ENCODE data around the gene CNTNAP2.

Gene CNTNAP2

GRCh38 chr7:147012666-147013065 lies 896.1 kb downstream of the CNTNAP2 start:
- DNase-seq (ENCODE audit: low read depth, low spot score) = no peak

GRCh38 chr7:147013825-147014224 lies 897.2 kb downstream of the CNTNAP2 start:
- DNase-seq (ENCODE audit: low read depth, low spot score) = no peak

GRCh38 chr7:147014286-147014955 lies 897.8 kb downstream of the CNTNAP2 start:
- no peak for DNase-seq (ENCODE audit: low read depth, low spot score)

DNA sequence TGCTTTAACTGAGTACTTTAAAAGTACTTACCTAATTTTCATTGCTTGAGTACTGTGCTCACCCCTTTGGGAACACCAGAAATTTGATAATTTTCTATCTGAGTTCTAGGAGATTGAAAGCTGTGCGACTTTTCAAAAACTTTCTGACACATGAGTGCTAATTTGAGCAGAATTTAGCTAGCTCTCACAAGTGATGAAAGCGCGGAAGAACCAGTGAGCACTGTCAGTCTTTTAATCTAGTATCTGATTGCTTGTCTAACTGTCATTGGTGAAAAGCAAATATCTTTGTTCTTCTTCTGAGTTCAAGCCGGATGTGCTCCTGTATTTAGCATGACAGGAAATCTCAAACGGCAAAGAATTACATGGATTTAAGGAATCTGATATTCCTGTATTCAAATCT lies 899.4 kb downstream of the CNTNAP2 start:
- DNase-seq (ENCODE audit: low read depth, low spot score) = no peak

GRCh38 chr7:147022056-147022455 lies 905.5 kb downstream of the CNTNAP2 start:
- no peak for DNase-seq (ENCODE audit: low read depth, low spot score)

DNA sequence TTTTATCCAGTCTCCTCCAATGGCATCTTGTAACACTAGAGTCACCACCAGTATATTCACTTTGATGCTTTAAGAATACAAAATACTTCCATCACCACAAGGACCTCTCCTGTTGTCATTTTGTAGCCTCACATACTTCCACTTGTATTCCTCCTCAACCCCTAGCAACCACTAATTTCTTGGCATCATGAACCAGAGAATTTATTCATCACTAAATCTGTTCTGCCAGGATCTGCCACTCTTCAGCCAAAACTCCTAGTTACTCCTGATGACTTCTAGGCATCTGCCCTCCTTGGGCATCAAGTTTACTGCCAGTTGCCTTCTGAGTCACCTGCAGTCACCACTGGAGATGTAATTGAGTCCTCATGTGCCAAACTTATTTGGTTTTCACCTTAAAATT lies 906.8 kb downstream of the CNTNAP2 start:
- no peak for DNase-seq (ENCODE audit: low read depth, low spot score)

GRCh38 chr7:147029953-147030352 lies 913.4 kb downstream of the CNTNAP2 start:
- no peak for DNase-seq (ENCODE audit: low read depth, low spot score)

DNA sequence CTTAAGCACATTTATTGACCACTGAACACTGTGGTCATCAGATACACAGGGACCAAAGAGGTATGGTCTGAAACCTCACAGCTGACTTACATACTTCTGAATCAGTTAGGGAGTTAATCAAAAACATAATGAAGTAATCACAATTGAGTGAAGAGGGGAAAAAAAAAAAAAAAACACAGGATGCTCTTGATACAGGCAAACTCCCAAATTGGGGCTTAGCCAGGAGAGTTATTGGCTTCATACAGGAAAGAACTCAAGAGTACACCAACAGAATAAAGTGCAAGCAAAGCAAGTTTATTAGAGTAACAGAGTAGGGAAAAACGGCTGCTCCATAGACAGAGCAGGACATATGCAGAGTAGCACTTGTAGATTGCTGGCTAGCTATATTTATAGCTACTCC lies 917.0 kb downstream of the CNTNAP2 start:
- no peak for DNase-seq (ENCODE audit: low read depth, low spot score)

DNA sequence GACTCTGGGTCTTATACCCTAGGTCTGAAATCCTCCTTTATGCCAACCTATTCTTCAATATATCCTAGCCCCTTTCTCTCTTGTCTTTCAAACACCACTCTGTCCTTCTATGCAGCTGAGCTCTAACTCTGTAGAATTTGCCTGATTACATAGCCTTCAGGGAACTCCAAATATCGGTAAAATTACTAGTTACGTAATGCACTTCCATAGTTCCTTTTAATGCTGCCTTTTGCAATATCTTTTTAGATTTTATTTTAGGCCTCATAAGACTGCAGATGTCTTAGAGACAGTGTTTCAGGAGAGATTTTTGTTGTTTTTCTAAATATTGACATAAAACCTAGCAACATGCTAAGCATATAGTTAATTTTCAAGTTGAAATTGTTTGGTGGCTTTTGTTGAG lies 924.8 kb downstream of the CNTNAP2 start:
- no peak for DNase-seq (ENCODE audit: low read depth, low spot score)

- no peak for DNase-seq (ENCODE audit: low read depth, low spot score)
These were observed 928.3 kb downstream of the CNTNAP2 start for GRCh38 chr7:147044941-147045340.

DNA sequence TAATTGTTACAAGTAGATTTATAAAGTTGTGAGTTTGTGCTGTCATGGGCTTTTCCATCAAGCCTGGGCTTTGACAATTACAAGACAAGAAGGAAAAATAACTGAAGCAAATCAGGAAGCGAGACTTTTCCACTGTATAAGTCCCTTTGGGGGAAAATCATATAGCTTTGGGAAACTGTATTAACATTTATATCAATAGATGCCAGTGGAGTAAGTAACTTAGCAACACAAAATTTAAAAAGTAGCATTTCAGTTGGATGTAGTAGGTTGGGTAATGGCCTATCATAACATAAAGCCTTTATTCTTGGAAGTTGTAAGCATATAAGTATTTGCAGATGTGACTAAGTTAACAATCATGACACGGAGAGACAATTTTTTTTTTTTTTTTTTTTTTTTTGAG lies 931.1 kb downstream of the CNTNAP2 start:
- DNase-seq (ENCODE audit: low read depth, low spot score) = no peak

DNA sequence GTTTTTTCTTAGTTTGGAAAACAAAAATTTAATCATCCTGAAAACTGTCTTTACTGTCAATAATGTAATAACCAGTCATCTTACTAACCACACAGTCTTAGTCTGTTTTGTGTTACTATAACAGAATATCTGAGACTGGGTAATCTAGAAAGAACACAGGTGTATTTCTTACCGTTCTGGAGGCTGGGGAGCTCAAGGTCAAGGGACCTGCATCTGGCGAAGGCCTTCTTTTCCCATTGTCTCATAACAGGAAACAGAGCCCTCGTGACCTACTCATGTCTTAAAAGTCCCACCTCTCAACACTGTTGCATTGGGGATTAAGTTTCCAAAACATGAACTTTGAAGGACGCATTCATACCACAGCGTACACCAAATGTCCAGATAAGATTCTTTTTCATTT lies 932.3 kb downstream of the CNTNAP2 start:
- no peak for DNase-seq (ENCODE audit: low read depth, low spot score)

DNA sequence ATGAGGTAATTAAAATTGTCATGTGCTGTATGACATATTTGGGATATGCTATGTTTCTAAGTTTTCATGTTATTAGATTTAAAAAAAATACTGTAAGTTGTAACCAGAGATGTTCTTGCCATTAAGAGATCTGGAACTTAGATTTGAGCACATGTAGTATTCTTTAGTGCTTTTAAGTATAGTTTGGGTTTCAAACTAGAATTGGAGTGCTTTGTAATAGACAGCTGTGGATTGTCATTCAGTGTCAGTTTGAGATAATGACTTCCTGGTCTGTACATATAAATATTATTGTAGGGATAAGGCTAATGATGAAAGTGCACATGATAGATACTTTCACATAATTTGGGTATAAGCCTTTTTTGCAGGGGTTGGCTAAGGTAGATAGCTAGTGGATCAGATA lies 936.2 kb downstream of the CNTNAP2 start:
- no peak for DNase-seq (ENCODE audit: low read depth, low spot score)

DNA sequence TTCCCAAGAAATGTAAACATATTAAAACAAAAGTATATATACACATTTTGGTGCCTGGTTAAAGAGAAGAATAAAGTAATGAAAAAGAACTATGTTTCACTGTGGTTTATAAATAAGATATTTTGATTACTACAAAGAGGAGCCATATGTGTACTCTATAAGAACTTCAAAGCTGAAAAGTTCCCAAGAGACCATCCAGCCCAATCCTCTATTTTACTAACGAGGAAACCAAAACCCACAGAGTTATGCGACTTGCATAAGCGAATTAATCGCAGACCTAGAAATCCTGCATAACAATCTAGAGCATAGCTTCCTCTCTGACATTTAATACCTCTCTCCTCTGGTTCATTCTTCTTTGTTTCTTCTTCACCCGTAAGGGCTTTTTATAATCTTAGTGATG lies 937.1 kb downstream of the CNTNAP2 start:
- peak; percentile 6 for DNase-seq (ENCODE audit: low read depth, low spot score)

GRCh38 chr7:147060070-147060469 lies 943.5 kb downstream of the CNTNAP2 start:
- no peak for DNase-seq (ENCODE audit: low read depth, low spot score)

GRCh38 chr7:147062897-147063296 lies 946.3 kb downstream of the CNTNAP2 start:
- DNase-seq (ENCODE audit: low read depth, low spot score) = no peak

GRCh38 chr7:147068842-147069241 lies 952.2 kb downstream of the CNTNAP2 start:
- no peak for DNase-seq (ENCODE audit: low read depth, low spot score)

DNA sequence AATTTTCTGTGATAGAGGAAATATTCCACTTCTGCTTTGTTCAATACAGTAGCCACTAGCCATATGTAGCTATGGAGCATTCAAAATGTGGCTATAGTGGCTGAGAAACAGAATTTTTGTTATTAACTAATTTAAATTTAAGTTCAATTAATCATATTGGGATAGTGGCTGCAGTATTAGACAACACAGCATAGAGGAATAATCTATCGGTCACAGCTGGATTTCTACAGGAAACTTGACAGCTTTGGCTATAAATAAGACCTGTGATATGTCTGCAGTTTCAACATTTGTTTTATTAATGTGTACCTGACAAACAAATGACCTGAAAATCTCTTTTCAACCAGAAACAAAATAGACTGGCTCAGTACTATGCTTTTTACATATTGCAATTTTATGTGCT lies 953.2 kb downstream of the CNTNAP2 start:
- no peak for DNase-seq (ENCODE audit: low read depth, low spot score)

- DNase-seq (ENCODE audit: low read depth, low spot score) = no peak
These were observed 954.3 kb downstream of the CNTNAP2 start for GRCh38 chr7:147070886-147071285.

DNA sequence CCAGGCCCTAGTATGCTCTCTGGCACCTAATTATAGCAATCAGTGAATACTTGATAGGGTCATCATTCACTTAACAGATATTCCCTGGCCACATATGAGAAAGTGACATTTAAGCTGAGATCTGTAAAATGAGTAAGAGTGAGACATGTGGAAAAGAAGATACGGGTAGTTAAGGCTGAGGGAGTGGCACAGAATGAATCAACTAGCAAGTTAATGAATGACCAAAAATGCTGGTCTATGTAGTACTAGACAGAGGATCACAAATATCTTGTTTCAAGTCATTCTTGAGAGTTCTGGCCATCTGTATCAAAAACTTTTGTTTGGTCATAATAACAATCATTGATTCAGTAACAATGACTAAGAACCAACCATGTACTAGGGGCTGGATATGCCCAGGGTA lies 954.9 kb downstream of the CNTNAP2 start:
- no peak for DNase-seq (ENCODE audit: low read depth, low spot score)

GRCh38 chr7:147078312-147078711 lies 961.7 kb downstream of the CNTNAP2 start:
- DNase-seq (ENCODE audit: low read depth, low spot score) = no peak

DNA sequence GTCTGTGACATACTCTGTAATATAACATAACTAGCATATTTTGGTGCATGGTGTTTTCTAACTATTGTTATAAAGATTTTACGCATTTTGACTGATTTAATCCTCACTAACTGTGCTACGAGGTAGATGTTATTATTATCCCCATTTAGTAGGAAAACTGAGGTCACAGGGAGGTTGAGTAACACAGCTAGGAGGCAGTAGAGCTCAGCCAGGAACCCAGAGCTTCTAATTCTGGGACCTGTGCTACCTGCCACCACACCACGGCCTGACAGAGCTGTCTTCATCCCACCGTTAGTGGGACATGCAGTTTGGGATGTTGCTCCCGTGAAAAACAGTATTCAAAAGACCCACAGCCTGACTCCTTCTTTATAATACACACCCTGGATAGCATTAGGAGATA lies 962.5 kb downstream of the CNTNAP2 start:
- DNase-seq (ENCODE audit: low read depth, low spot score) = no peak

DNA sequence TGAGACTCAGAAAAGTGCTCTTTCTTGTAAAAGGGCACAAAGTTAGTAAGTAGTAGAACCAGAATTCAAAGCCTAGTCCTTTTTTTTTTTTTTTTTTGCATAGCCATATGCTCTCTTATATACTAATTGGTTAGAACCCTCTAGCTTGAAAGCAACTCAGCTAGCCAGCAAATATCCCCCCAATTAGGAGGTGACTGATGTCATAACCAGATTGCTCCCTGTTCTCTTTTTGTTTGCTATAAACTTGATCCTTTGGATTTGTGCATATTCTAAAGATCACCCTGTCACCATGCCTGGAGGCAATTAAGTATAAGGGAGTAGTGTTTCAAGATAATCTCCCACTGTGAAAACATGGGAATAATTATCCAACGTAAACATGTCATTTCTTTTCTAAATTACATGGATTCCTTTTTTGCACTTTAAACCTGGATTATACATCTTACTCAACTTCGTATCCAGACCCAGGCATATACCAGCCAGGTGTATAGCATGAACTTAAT lies 963.4 kb downstream of the CNTNAP2 start:
- no peak for DNase-seq (ENCODE audit: low read depth, low spot score)

GRCh38 chr7:147081117-147081516 lies 964.5 kb downstream of the CNTNAP2 start:
- no peak for DNase-seq (ENCODE audit: low read depth, low spot score)

All from brain pericyte (primary cell).